Nephron progenitor cell (in vitro differentiated cells): ENCODE data around the gene HDAC4.

Experiments used
- DNase-seq: peaks from one replicate; pipeline ENCODE4 v3.0.0; 2021
- H3K27ac Mint-ChIP-seq: 2 replicates; pipeline ENCODE4 v1.8.0; 2021; ENCODE audit warnings: mild to moderate bottlenecking, moderate library complexity, mixed read lengths
- H3K27me3 Mint-ChIP-seq: 2 replicates; pipeline ENCODE4 v1.8.0; 2021; ENCODE audit warnings: mild to moderate bottlenecking, low read depth, mixed read lengths; ENCODE audit not compliant: poor library complexity
- H3K36me3 Mint-ChIP-seq: 2 replicates; pipeline ENCODE4 v1.8.0; 2021; ENCODE audit warnings: low read depth, mixed read lengths
- H3K4me1 Mint-ChIP-seq: 2 replicates; pipeline ENCODE4 v1.8.0; 2021; ENCODE audit warnings: mixed read lengths
- H3K4me3 Mint-ChIP-seq: 2 replicates; pipeline ENCODE4 v1.8.0; 2021; ENCODE audit warnings: mild to moderate bottlenecking, moderate library complexity, mixed read lengths
- H3K9me3 Mint-ChIP-seq: 2 replicates; pipeline ENCODE4 v1.8.0; 2021; ENCODE audit warnings: mild to moderate bottlenecking, moderate library complexity, mixed read lengths
- CTCF ChIP-seq: fragments of 200-600 bp; sonication (generic); IDR thresholded peaks from 2 replicates; pipeline ENCODE4 v1.5.0; 2021; ENCODE audit warnings: antibody characterized with exemption

The HDAC4 gene

DNA sequence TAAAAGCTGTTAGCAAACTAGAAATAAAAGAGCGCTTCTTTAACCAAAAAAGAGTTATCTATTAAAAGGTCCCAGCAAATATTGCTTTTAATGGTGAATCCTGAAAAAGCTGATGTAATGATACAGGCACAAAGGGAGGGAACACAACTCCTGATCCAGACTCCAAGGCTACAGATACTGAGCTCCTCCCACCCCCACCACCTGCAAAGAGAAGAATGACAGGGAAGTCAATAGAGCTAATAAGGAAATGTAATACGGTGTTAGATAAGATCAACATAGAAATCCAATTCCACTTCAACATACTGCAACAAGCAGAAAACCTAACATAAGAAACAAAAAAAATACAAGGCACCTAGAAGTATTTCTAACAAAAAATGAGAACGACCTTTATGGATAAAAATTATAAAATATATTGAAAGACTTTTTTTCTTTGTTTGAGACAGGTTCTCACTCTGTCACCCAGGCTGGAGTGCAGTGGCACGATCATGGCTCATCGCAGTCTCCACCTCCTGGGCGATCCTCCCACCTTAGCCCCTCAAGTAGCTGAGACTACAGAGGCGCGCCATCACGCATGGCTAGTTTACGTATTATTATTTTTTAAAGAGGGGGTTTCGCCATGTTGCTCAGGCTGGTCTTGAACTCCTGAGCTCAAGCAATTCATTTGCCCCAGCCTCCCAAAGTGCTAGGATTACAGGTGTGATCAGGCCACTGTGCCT, 192.2 kb downstream of the HDAC4 start:
- Mint-ChIP-seq H3K27ac (peak overlapping the region; percentile 87), H3K36me3 (peaks cover 10% of the 10 kb centered on the region), H3K4me1 (peaks cover 82% of the 10 kb centered on the region), H3K4me3 (no peak overlapping the region), H3K27me3 (peaks cover 2% of the 10 kb centered on the region), H3K9me3 (no peaks in the 10 kb centered on the region)
- no peak for TF ChIP-seq CTCF
- no peak for DNase-seq

GRCh38 chr2:239206851-239207250, 194.0 kb downstream of the HDAC4 start:
- H3K27me3 Mint-ChIP-seq: peaks cover 7% of the 10 kb centered on the region
- TF ChIP-seq CTCF: no peak
- H3K4me1 Mint-ChIP-seq: peaks cover 74% of the 10 kb centered on the region
- no peak overlapping the region for H3K27ac Mint-ChIP-seq
- no peak overlapping the region for H3K4me3 Mint-ChIP-seq
- DNase-seq: no peak
- H3K9me3 Mint-ChIP-seq: no peaks in the 10 kb centered on the region
- H3K36me3 Mint-ChIP-seq: peaks cover 10% of the 10 kb centered on the region

- no peak overlapping the region for H3K4me3 Mint-ChIP-seq
- H3K9me3 Mint-ChIP-seq: no peaks in the 10 kb centered on the region
- DNase-seq: no peak
- H3K4me1 Mint-ChIP-seq: peaks cover 74% of the 10 kb centered on the region
- H3K36me3 Mint-ChIP-seq: peaks cover 10% of the 10 kb centered on the region
- H3K27me3 Mint-ChIP-seq: peaks cover 7% of the 10 kb centered on the region
- no peak overlapping the region for H3K27ac Mint-ChIP-seq
- TF ChIP-seq CTCF: no peak
Measured at GRCh38 chr2:239206042-239206441, 194.8 kb downstream of the HDAC4 start.

GRCh38 chr2:239204876-239205468, 195.8 kb downstream of the HDAC4 start:
- no peak for TF ChIP-seq CTCF
- Mint-ChIP-seq H3K27me3 (peaks cover 7% of the 10 kb centered on the region), H3K27ac (no peak overlapping the region), H3K4me1 (peaks cover 74% of the 10 kb centered on the region), H3K9me3 (no peaks in the 10 kb centered on the region), H3K36me3 (peaks cover 10% of the 10 kb centered on the region), H3K4me3 (no peak overlapping the region)
- DNase-seq: no peak

DNA sequence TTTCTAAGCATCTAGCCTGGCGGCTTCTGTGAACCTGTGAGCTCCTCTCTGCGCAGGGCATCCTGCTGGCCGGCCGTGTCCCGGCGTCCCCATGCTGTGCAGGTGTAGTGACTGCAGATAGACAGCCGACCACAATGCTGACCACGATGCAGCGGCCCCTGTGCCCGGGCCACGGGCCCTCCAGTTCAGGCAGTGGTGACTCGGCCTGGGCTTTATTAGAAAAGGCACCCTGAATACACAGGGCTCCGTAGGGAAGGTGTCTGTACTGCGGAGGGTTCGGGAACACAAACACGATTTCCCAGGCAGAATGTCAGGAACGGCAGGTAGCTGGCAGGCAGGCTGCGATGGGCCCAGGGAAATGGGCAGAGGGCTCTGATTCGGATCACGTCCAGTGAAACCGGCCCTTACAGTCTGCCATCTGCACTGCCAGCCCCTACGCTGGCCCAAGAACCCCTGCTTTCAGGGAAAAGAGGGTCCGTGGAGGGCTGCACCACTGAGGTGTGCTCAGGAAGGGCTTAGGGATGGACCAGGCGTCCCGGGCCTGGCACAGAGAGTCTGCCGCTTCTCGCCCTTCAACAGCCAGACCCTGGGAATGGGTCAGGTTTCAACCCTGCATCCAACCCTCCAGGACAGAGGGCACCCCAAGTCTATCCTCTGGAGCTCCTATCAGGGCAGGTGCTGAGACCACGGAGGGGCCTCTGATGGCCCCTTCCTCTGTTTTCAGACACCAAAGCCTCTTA, 196.5 kb downstream of the HDAC4 start:
- H3K9me3 Mint-ChIP-seq: no peaks in the 10 kb centered on the region
- no peak overlapping the region for H3K4me3 Mint-ChIP-seq
- peaks cover 74% of the 10 kb centered on the region for H3K4me1 Mint-ChIP-seq
- no peak for TF ChIP-seq CTCF
- peaks cover 7% of the 10 kb centered on the region for H3K27me3 Mint-ChIP-seq
- DNase-seq: no peak
- H3K36me3 Mint-ChIP-seq: peaks cover 11% of the 10 kb centered on the region
- H3K27ac Mint-ChIP-seq: no peak overlapping the region
